CD4-positive, alpha-beta T cell (primary cell): ENCODE results near the gene CCL28. TPM values are rescaled to one million over a fixed set of nuclear protein-coding genes. Genes with fewer than 3 reads are reported as not detected.
"Not testable (repeated sequence)": the region's sequence is repeated elsewhere in the genome, so short reads cannot be mapped to it uniquely, and the experiment has no call there.

Experiments used
- ATAC-seq: fragments of 200-7000 bp; cut with Tn5 transposase; one replicate; pipeline ENCODE4 v1.10.0; 2022; ENCODE audit warnings: mild to moderate bottlenecking; ENCODE audit not compliant: poor library complexity
- CTCF ChIA-PET: fragments of 350-600 bp; sonication (Branson Sonifier 250); formaldehyde crosslinking; loops from one replicate; lab custom pipeline; 2021; ENCODE audit warnings: antibody characterized with exemption, inconsistent platforms; lab: Charles Lee
- POLR2A ChIA-PET: fragments of 350-600 bp; sonication (Branson Sonifier 250); formaldehyde crosslinking; loops from one replicate; lab custom pipeline; 2021; ENCODE audit warnings: antibody characterized with exemption, inconsistent platforms; lab: Charles Lee
- DNase-seq, 14 experiments: peaks; one replicate each; pipeline ENCODE4 v3.0.0-alpha.2; 2013 to 2020; ENCODE audit warnings: mixed read lengths in 2 of 14
- H3K27ac ChIP-seq, 2 donors: one replicate each; pipeline versions ENCODE4 v1.5.1 to v1.7.0; 2013; ENCODE audit warnings: low read length in 2 of 2, low read depth in 1 of 2, mild to moderate bottlenecking in 1 of 2
- H3K27me3 ChIP-seq, 2 experiments: 1 replicate in 1 of 2; 2 replicates in 1 of 2; pipeline versions ENCODE4 v1.6.1 to v1.7.0; 2013; ENCODE audit warnings: low read length in 2 of 2, control low read depth in 1 of 2, mild to moderate bottlenecking in 1 of 2, moderate library complexity in 1 of 2; ENCODE audit not compliant: insufficient read depth in 2 of 2, control insufficient read depth in 1 of 2
- H3K36me3 ChIP-seq: one replicate; pipeline ENCODE4 v1.6.1; 2013; ENCODE audit warnings: low read length, control low read depth; ENCODE audit not compliant: insufficient read depth
- H3K4me1 ChIP-seq: one replicate; pipeline ENCODE4 v1.6.1; 2013; ENCODE audit warnings: low read length, control low read depth; ENCODE audit not compliant: insufficient read depth
- H3K4me3 ChIP-seq: one replicate; pipeline ENCODE4 v1.5.1; 2013; ENCODE audit warnings: mild to moderate bottlenecking, low read length, moderate library complexity
- H3K9me3 ChIP-seq, 2 experiments: 1 replicate in 1 of 2; 2 replicates in 1 of 2; pipeline versions ENCODE4 v1.6.1 to v1.7.0; 2013; ENCODE audit warnings: low read length in 2 of 2, mild to moderate bottlenecking in 2 of 2, control low read depth in 1 of 2, moderate library complexity in 1 of 2; ENCODE audit not compliant: control insufficient read depth in 1 of 2, insufficient read depth in 1 of 2
- H3K27ac Mint-ChIP-seq: one replicate; pipeline ENCODE4 v1.8.0; 2020; ENCODE audit warnings: mixed read lengths
- H3K27me3 Mint-ChIP-seq: one replicate; pipeline ENCODE4 v1.8.0; 2021; ENCODE audit warnings: mixed read lengths
- H3K36me3 Mint-ChIP-seq: one replicate; pipeline ENCODE4 v1.8.0; 2021; ENCODE audit warnings: low read depth, mixed read lengths
- H3K4me1 Mint-ChIP-seq: one replicate; pipeline ENCODE4 v1.8.0; 2021; ENCODE audit warnings: low read depth, mixed read lengths
- H3K4me3 Mint-ChIP-seq: one replicate; pipeline ENCODE4 v1.8.0; 2020; ENCODE audit warnings: mild to moderate bottlenecking, mixed read lengths
- H3K9me3 Mint-ChIP-seq: one replicate; pipeline ENCODE4 v1.8.0; 2020; ENCODE audit warnings: mixed read lengths
- CTCF ChIP-seq: fragments of 200-600 bp; IDR thresholded peaks from one replicate; pipeline ENCODE4 v1.8.0; 2022; ENCODE audit warnings: antibody characterized with exemption, mild to moderate bottlenecking
- intact Hi-C, 2 experiments: fragments of 100-400 bp; cut with DNase I in 1 of 2; cut with micrococcal nuclease in 1 of 2; formaldehyde crosslinking; loops; one replicate each; pipeline versions ENCODE4 v1.15.1 to v1.9.0; 2023 to 2025; cut with DNase I, micrococcal nuclease
- polyA plus RNA-seq, 2 donors: library from polyadenylated mRNA; unstranded; fragments of 120-200 nt; gene quantifications; one replicate each; pipeline ENCODE4 v1.2.1, GENCODE V29; 2013
- total RNA-seq, 174 experiments: library from RNA in 2 of 174; stranded (reverse) in 2 of 174; gene quantifications; one replicate each; pipeline ENCODE4 v1.2.3 and lab custom pipeline; 2021 to 2026

CCL28 gene
- 10 to 100 TPM; 20.6 to 20.9 TPM for total RNA-seq
- 10.9 TPM for polyA plus RNA-seq (2013, experiment 1 of 2)
- polyA plus RNA-seq (2013, experiment 2 of 2), result 9.8 TPM
- total RNA-seq (lab: John Stamatoyannopoulos, UW), result 2.0 to 21.7 (median 12.5) reads per million in 172 experiments

GRCh38 chr5:43412156-43412555 is at the start of gene CCL28:
Gene CCL28, minus strand, starts transcription at chr5:43412391. Its CDS starts 75 bp downstream, at chr5:43412316.
- no peak within 1 kb of the TSS for H3K27ac ChIP-seq
- CTCF ChIA-PET, result no interaction called here
- Mint-ChIP-seq H3K9me3 (no peaks in the 10 kb centered on the region), H3K36me3 (no peaks in the 10 kb centered on the region), H3K4me1 (no peaks in the 10 kb centered on the region), H3K27me3 (no peaks in the 10 kb centered on the region), H3K27ac (no peak within 1 kb of the TSS), H3K4me3 (no peak within 1 kb of the TSS)
- POLR2A ChIA-PET, result no interaction called here
- DNase-seq (no peak), ATAC-seq (no peak)
- intact Hi-C loops, result no loop called here
- no peaks in the 10 kb centered on the region for H3K4me1 ChIP-seq
- H3K27me3 ChIP-seq, result no peaks in the 10 kb centered on the region
- no peak for TF ChIP-seq CTCF
- no peaks in the 10 kb centered on the region for H3K9me3 ChIP-seq
- H3K36me3 ChIP-seq, result no peaks in the 10 kb centered on the region
- no peak within 1 kb of the TSS for H3K4me3 ChIP-seq

GRCh38 chr5:43461066-43461465 is 48.9 kb upstream of the CCL28 start:
- DNase-seq (no peak), ATAC-seq (no peak)
- intact Hi-C loops, result no loop called here
- Mint-ChIP-seq H3K36me3 (peaks cover 80% of the 10 kb centered on the region), H3K4me3 (no peak overlapping the region), H3K27me3 (no peaks in the 10 kb centered on the region), H3K4me1 (no peaks in the 10 kb centered on the region), H3K9me3 (peaks cover 1% of the 10 kb centered on the region), H3K27ac (no peak overlapping the region)
- ChIA-PET POLR2A (no interaction called here), CTCF (no interaction called here)
- TF ChIP-seq CTCF, result no peak
- Histone ChIP-seq H3K36me3 (peaks cover 8% of the 10 kb centered on the region), H3K9me3 (no peaks in the 10 kb centered on the region), H3K27ac (no peak overlapping the region), H3K4me1 (no peaks in the 10 kb centered on the region), H3K4me3 (no peak overlapping the region), H3K27me3 (no peaks in the 10 kb centered on the region)

GRCh38 chr5:43456556-43456955 is 44.4 kb upstream of the CCL28 start:
- no peak for TF ChIP-seq CTCF
- ChIA-PET POLR2A (no interaction called here), CTCF (no interaction called here)
- Mint-ChIP-seq H3K9me3 (no peaks in the 10 kb centered on the region), H3K36me3 (peaks cover 78% of the 10 kb centered on the region), H3K27me3 (no peaks in the 10 kb centered on the region), H3K4me3 (no peak overlapping the region), H3K4me1 (no peaks in the 10 kb centered on the region), H3K27ac (no peak overlapping the region)
- Histone ChIP-seq H3K27ac (no peak overlapping the region), H3K4me1 (no peaks in the 10 kb centered on the region), H3K36me3 (peaks cover 15% of the 10 kb centered on the region), H3K4me3 (no peak overlapping the region), H3K9me3 (no peaks in the 10 kb centered on the region), H3K27me3 (no peaks in the 10 kb centered on the region)
- ATAC-seq (no peak), DNase-seq (no peak)
- intact Hi-C loops, result no loop called here

GRCh38 chr5:43441575-43441974 is 29.4 kb upstream of the CCL28 start:
- peaks cover 47% of the 10 kb centered on the region for H3K36me3 Mint-ChIP-seq
- H3K27ac Mint-ChIP-seq, CTCF ChIA-PET, POLR2A ChIA-PET, H3K4me1 ChIP-seq, intact Hi-C loops, H3K4me1 Mint-ChIP-seq, H3K4me3 Mint-ChIP-seq, H3K27ac ChIP-seq, H3K27me3 Mint-ChIP-seq, H3K4me3 ChIP-seq, DNase-seq, ATAC-seq, H3K27me3 ChIP-seq: not testable (repeated sequence)
- Histone ChIP-seq H3K9me3 (peaks cover 13 to 15% of the 10 kb centered on the region in 2 experiments), H3K36me3 (peaks cover 17% of the 10 kb centered on the region)
- peaks cover 14% of the 10 kb centered on the region for H3K9me3 Mint-ChIP-seq
